HFFc6 (cell line): ENCODE results near the gene NOC2L. TPM values are rescaled to one million over a fixed set of nuclear protein-coding genes. Genes with fewer than 3 reads are reported as not detected.
"Not testable (repeated sequence)": the region's sequence is repeated elsewhere in the genome, so short reads cannot be mapped to it uniquely, and the experiment has no call there.

Source experiments
- DNase-seq: peaks from one replicate; pipeline ENCODE4 v3.0.0-alpha.2; 2018
- H3K27ac Mint-ChIP-seq: 2 replicates; pipeline ENCODE4 v1.8.0; 2020; ENCODE audit warnings: mild to moderate bottlenecking, mixed read lengths
- H3K27me3 Mint-ChIP-seq: 2 replicates; pipeline ENCODE4 v1.8.0; 2021; ENCODE audit warnings: mild to moderate bottlenecking, moderate library complexity, mixed read lengths; ENCODE audit not compliant: insufficient read depth
- H3K36me3 Mint-ChIP-seq: 2 replicates; pipeline ENCODE4 v1.8.0; 2021; ENCODE audit warnings: low read depth, mixed read lengths
- H3K4me1 Mint-ChIP-seq: 2 replicates; pipeline ENCODE4 v1.8.0; 2020; ENCODE audit warnings: low read depth, mixed read lengths
- H3K4me3 Mint-ChIP-seq: 2 replicates; pipeline ENCODE4 v1.8.0; 2020; ENCODE audit warnings: mild to moderate bottlenecking, moderate library complexity, mixed read lengths
- H3K9me3 Mint-ChIP-seq: 2 replicates; pipeline ENCODE4 v1.8.0; 2020; ENCODE audit warnings: mild to moderate bottlenecking, mixed read lengths
- total RNA-seq, 6 experiments: library from RNA; stranded (reverse); fragmentation: NEBNext Ultra II Directional; extraction: Animal tissue kit (Norgen Biotek cat#: 25700); gene quantifications; 2 replicates in 1 of 6; 3 replicates in 5 of 6; pipeline ENCODE4 v1.2.3, GENCODE V29; 2021
- TF ChIP-seq, protein P1 (sequence below): fragments of 200-600 bp; sonication (generic); IDR thresholded peaks from 2 replicates; pipeline ENCODE4 v1.5.0; 2021; ENCODE audit warnings: antibody characterized with exemption, mild to moderate bottlenecking

Gene NOC2L
- total RNA-seq, 6 experiments from 2014 or later: 112 to 142 (median 119) TPM

GRCh38 chr1:978069-978834 lies 19.2 kb upstream of the NOC2L start:
- H3K27me3 Mint-ChIP-seq: peaks cover 8% of the 10 kb centered on the region
- H3K27ac Mint-ChIP-seq: no peak overlapping the region
- no peaks in the 10 kb centered on the region for H3K4me1 Mint-ChIP-seq
- 0 out of 2 replicates have a peak, but pooled peaks cover 3% of the 10 kb centered on the region for H3K9me3 Mint-ChIP-seq
- TF ChIP-seq, protein P1, sequence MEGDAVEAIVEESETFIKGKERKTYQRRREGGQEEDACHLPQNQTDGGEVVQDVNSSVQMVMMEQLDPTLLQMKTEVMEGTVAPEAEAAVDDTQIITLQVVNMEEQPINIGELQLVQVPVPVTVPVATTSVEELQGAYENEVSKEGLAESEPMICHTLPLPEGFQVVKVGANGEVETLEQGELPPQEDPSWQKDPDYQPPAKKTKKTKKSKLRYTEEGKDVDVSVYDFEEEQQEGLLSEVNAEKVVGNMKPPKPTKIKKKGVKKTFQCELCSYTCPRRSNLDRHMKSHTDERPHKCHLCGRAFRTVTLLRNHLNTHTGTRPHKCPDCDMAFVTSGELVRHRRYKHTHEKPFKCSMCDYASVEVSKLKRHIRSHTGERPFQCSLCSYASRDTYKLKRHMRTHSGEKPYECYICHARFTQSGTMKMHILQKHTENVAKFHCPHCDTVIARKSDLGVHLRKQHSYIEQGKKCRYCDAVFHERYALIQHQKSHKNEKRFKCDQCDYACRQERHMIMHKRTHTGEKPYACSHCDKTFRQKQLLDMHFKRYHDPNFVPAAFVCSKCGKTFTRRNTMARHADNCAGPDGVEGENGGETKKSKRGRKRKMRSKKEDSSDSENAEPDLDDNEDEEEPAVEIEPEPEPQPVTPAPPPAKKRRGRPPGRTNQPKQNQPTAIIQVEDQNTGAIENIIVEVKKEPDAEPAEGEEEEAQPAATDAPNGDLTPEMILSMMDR: no peak
- no peak overlapping the region; the same call in 1 of the 2 replicates for H3K4me3 Mint-ChIP-seq
- no peak for DNase-seq
- no peaks in the 10 kb centered on the region for H3K36me3 Mint-ChIP-seq

DNA sequence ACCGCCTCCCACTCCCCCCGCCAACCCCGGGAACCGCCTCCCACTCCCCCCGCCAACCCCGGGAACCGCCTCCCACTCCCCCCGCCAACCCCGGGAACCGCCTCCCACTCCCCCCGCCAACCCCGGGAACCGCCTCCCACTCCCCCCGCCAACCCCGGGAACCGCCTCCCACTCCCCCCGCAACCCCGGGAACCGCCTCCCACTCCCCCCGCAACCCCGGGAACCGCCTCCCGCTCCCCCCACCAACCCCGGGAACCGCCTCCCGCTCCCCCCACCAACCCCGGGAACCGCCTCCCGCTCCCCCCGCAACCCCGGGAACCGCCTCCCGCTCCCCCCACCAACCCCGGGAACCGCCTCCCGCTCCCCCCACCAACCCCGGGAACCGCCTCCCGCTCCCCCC lies 17.7 kb upstream of the NOC2L start:
- DNase-seq, H3K27ac Mint-ChIP-seq, H3K4me1 Mint-ChIP-seq, H3K27me3 Mint-ChIP-seq, H3K36me3 Mint-ChIP-seq, H3K4me3 Mint-ChIP-seq, H3K9me3 Mint-ChIP-seq: not testable (repeated sequence)

GRCh38 chr1:975896-976683 lies 17.0 kb upstream of the NOC2L start:
- 0 out of 2 replicates have a peak, but pooled peaks cover 3% of the 10 kb centered on the region for H3K9me3 Mint-ChIP-seq
- H3K27ac Mint-ChIP-seq: no peak overlapping the region
- DNase-seq: peak; percentile 68
- H3K36me3 Mint-ChIP-seq: no peaks in the 10 kb centered on the region
- H3K4me1 Mint-ChIP-seq: no peaks in the 10 kb centered on the region
- H3K4me3 Mint-ChIP-seq: no peak overlapping the region
- TF ChIP-seq, protein P1: peak; percentile 80
- peaks cover 3% of the 10 kb centered on the region; the same call in 1 of the 2 replicates for H3K27me3 Mint-ChIP-seq

DNA sequence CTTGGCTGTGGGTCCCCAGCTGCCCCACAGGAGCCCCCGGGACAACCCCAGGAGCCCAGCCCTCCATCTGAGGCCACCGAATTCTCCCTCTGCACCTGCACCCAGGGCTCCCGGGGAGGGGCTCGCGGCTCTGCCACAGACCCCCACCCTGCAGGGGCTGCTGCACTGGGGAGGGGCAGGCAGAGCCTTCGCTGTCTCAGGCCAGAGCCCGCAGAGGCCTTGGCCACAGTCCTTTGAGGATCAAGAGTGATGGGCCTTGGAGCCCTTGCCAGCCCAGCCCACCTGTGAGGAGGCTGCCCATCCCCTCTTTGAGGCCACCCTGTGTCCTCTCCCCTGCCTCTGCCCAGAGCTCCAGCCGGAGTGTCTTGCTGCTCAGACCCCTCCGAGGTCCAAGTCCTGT lies 16.3 kb upstream of the NOC2L start:
- Mint-ChIP-seq H3K27ac (no peak overlapping the region), H3K36me3 (no peaks in the 10 kb centered on the region), H3K9me3 (0 out of 2 replicates have a peak, but pooled peaks cover 3% of the 10 kb centered on the region), H3K4me3 (no peak overlapping the region), H3K27me3 (peaks cover 3% of the 10 kb centered on the region; the same call in 1 of the 2 replicates), H3K4me1 (no peaks in the 10 kb centered on the region)
- no peak for DNase-seq
- TF ChIP-seq, protein P1: no peak

DNA sequence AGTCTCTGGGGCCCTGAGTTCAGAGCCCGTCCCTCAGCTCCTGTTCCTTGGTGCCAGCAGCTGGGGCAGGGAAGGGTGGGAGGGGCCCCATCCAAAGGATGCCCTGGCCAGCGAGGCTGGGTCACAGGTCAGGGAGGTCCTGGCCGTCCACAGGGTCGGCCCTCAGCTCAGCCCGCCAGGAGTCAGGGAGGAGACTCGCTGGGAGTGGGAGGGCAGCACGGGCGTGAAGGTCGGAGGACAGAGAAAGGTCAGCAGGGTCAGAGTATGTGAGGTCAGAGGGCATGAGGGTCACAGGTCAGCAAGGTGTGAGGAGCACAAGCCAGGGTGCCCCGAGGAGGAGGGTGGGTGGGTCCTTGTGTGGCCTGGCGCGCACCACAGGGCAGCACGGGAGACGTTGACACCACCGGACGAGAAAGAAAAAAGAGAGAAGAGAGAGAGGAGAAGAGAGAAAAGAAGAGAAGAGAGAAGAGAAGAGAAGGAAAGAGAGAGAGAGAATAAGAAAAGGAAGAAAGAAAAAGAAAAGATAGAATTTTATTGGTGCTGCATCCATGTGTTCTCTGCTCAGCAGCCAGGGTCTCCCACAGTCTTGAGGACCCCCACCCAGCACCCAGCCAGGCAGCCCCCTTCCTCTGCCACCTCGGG lies 15.8 kb upstream of the NOC2L start:
- H3K27me3 Mint-ChIP-seq: peaks cover 2% of the 10 kb centered on the region; the same call in 1 of the 2 replicates
- H3K36me3 Mint-ChIP-seq: no peaks in the 10 kb centered on the region
- H3K27ac Mint-ChIP-seq: no peak overlapping the region
- no peak overlapping the region for H3K4me3 Mint-ChIP-seq
- H3K4me1 Mint-ChIP-seq: no peaks in the 10 kb centered on the region
- H3K9me3 Mint-ChIP-seq: 0 out of 2 replicates have a peak, but pooled peaks cover 3% of the 10 kb centered on the region
- no peak for DNase-seq
- TF ChIP-seq, protein P1: no peak
